ENCODE data around the gene SELENON.

- TF ChIP-seq HCFC1 (IDR thresholded peaks at IDR 0.05; ENCODE audit: low read length) (no peak), PAX8 (IDR thresholded peaks at IDR 0.05) (no peak), HDAC6 (IDR thresholded peaks at IDR 0.05; ENCODE audit: unreplicated experiment) (no peak), ZZZ3 (IDR thresholded peaks at IDR 0.05; ENCODE audit: control insufficient read depth, insufficient read length, low read depth) (no peak), RAD21 (IDR thresholded peaks at IDR 0.05; ENCODE audit: insufficient read depth, low read depth, low read length) (no peak), CEBPZ (IDR thresholded peaks at IDR 0.05; ENCODE audit: low read depth, low read length) (no peak), CHD2 (IDR thresholded peaks at IDR 0.05; ENCODE audit: borderline replicate concordance, low read depth, low read length) (no peak), FOS (IDR thresholded peaks at IDR 0.05; ENCODE audit: borderline replicate concordance, extremely low read depth, insufficient read length) (no peak), GABPA (IDR thresholded peaks at IDR 0.05; ENCODE audit: low read depth) (no peak), CTCF (IDR thresholded peaks at IDR 0.05 in 2 of 3, conservative IDR thresholded peaks at IDR 0.05 in 1 of 3; ENCODE audit: control insufficient read depth in 2 of 3, extremely low read depth in 1 of 3, insufficient read depth in 1 of 3, low read depth in 3 of 3, low read length in 3 of 3) (no peak), KAT2A (conservative IDR thresholded peaks at IDR 0.05; ENCODE audit: control insufficient read depth, low read depth, low read length) (no peak), TAF1 (IDR thresholded peaks at IDR 0.05; ENCODE audit: borderline replicate concordance, low read depth, low read length) (no peak)
These were observed 27.8 kb upstream of the SELENON start for GRCh38 chr1:25772164-25772563.

Measured in GM12878 (cell line).